ENCODE results near the gene RPE65.
"Not testable (repeated sequence)": the region's sequence is repeated elsewhere in the genome, so short reads cannot be mapped to it uniquely, and the experiment has no call there.

Gene RPE65

DNA sequence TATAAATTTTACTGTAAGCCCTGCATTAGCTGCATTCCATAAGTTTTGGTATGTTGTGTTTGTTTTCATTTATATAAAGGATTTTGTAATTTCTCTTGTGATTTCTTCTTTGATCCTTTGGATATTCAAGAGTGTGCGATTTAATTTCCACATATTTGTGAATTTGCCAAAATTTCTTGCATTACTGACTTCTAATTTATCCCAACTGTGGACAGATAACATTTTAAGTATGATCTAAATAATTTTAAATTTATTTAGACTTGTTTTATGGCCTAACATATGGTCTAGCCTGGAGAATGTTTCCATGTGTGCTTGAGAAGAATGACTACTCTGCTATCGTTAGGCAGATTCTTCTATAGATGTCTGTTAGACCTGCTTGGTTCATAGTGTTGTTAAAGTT, 23.2 kb downstream of the RPE65 start:
- no peak overlapping the region for H3K4me3 Mint-ChIP-seq
- H3K27me3 Mint-ChIP-seq, result no peaks in the 10 kb centered on the region
- no peak for ATAC-seq
- H3K9me3 Mint-ChIP-seq, result no peaks in the 10 kb centered on the region
- H3K36me3 Mint-ChIP-seq, result no peaks in the 10 kb centered on the region
- H3K27ac Mint-ChIP-seq, result no peak overlapping the region
- H3K4me1 Mint-ChIP-seq, result no peaks in the 10 kb centered on the region

- Mint-ChIP-seq H3K27ac (no peak overlapping the region), H3K4me3 (no peak overlapping the region), H3K36me3 (no peaks in the 10 kb centered on the region), H3K9me3 (no peaks in the 10 kb centered on the region), H3K4me1 (no peaks in the 10 kb centered on the region), H3K27me3 (no peaks in the 10 kb centered on the region)
- no peak for ATAC-seq
These were observed 28.4 kb downstream of the RPE65 start for GRCh38 chr1:68421350-68421749.

DNA sequence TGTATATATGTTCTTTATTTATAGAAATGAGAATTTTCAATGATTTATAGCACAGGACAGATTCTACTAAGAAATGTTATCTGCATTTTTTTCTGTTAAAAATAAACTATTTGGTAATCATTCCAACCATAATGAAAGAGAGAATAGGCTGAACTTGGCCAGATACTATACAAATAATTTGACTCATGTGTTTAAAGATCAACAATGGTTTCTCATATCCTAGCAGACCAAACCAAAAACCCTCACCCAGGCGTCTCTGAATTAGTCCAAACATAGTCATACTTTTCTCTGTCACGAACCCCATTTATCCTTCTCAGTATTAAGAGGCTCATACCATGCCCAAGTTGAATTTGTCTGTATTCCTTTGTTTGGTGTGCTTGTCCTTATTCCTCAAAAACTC, 40.3 kb downstream of the RPE65 start:
- ATAC-seq, result no peak
- no peak overlapping the region for H3K4me3 Mint-ChIP-seq
- no peaks in the 10 kb centered on the region for H3K36me3 Mint-ChIP-seq
- no peaks in the 10 kb centered on the region for H3K27me3 Mint-ChIP-seq
- H3K4me1 Mint-ChIP-seq, result no peaks in the 10 kb centered on the region
- no peak overlapping the region for H3K27ac Mint-ChIP-seq
- no peaks in the 10 kb centered on the region for H3K9me3 Mint-ChIP-seq

GRCh38 chr1:68401506-68401905, 48.2 kb downstream of the RPE65 start:
- H3K4me3 Mint-ChIP-seq, result no peak overlapping the region
- H3K27ac Mint-ChIP-seq, result no peak overlapping the region
- H3K4me1 Mint-ChIP-seq, result no peaks in the 10 kb centered on the region
- no peaks in the 10 kb centered on the region for H3K36me3 Mint-ChIP-seq
- no peaks in the 10 kb centered on the region for H3K9me3 Mint-ChIP-seq
- no peak for ATAC-seq
- no peaks in the 10 kb centered on the region for H3K27me3 Mint-ChIP-seq

DNA sequence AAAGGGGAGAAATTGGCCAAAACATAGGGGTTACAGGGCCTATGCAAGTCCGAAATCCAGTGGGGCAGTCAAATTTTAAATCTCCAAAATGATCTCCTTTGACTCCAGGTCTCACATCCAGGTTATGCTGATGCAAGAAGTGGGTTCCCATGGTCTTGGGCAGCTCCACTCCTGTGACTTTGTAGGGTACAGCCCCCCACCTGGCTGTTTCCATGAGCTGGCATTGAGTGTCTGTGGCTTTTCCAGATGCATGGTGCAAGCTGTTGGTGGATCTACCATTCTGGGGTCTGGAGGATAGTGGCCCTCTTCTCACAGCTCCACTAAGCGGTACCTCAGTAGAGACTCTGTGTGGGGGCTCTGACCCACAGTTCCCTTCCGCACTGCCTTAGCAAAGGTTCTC, 54.2 kb downstream of the RPE65 start:
- ATAC-seq, H3K36me3 Mint-ChIP-seq, H3K4me1 Mint-ChIP-seq, H3K27ac Mint-ChIP-seq, H3K4me3 Mint-ChIP-seq, H3K27me3 Mint-ChIP-seq, H3K9me3 Mint-ChIP-seq: not testable (repeated sequence)

- not testable (repeated sequence) for ATAC-seq, H3K36me3 Mint-ChIP-seq, H3K27ac Mint-ChIP-seq, H3K4me3 Mint-ChIP-seq, H3K4me1 Mint-ChIP-seq, H3K9me3 Mint-ChIP-seq
- H3K27me3 Mint-ChIP-seq, result peaks cover 11% of the 10 kb centered on the region
These were observed 57.3 kb downstream of the RPE65 start for GRCh38 chr1:68392474-68392873.

GRCh38 chr1:68385798-68386524, 63.8 kb downstream of the RPE65 start:
- not testable (repeated sequence) for H3K27ac Mint-ChIP-seq, ATAC-seq, H3K4me3 Mint-ChIP-seq, H3K36me3 Mint-ChIP-seq, H3K4me1 Mint-ChIP-seq, H3K9me3 Mint-ChIP-seq
- peaks cover 13% of the 10 kb centered on the region for H3K27me3 Mint-ChIP-seq

DNA sequence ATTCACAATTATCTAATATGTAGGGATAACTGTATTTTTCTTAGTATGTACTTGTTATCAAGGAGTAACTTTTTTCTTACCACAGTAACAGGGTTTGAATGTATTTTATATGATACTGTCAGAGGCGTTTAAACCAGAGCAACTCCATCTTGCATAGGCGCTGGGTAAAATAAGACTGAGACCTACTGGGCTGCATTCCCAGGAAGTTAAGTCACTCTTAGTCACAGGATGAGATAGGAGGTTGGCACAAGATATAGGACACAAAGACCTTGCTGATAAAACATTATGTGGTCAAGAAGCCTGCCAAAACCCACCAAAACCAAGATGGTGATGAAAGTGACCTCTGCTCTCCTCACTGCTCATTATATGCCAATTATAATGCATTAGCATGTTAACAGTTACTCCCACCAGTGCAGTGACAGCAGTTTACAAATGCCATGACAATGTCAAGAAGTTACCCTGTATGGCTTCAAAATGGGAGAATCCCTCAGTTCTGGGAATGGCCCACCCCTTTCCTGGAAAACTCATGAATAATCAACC, 64.8 kb downstream of the RPE65 start:
- Mint-ChIP-seq H3K4me1 (no peaks in the 10 kb centered on the region), H3K4me3 (no peak overlapping the region), H3K27ac (no peak overlapping the region), H3K27me3 (peaks cover 13% of the 10 kb centered on the region), H3K36me3 (no peaks in the 10 kb centered on the region), H3K9me3 (peaks cover 9% of the 10 kb centered on the region)
- no peak for ATAC-seq

- H3K27ac Mint-ChIP-seq, result no peak overlapping the region
- H3K9me3 Mint-ChIP-seq, result peaks cover 9% of the 10 kb centered on the region
- H3K36me3 Mint-ChIP-seq, result no peaks in the 10 kb centered on the region
- H3K4me3 Mint-ChIP-seq, result no peak overlapping the region
- H3K4me1 Mint-ChIP-seq, result no peaks in the 10 kb centered on the region
- ATAC-seq, result no peak
- peaks cover 13% of the 10 kb centered on the region for H3K27me3 Mint-ChIP-seq
These were observed 65.4 kb downstream of the RPE65 start for GRCh38 chr1:68384321-68384813.

DNA sequence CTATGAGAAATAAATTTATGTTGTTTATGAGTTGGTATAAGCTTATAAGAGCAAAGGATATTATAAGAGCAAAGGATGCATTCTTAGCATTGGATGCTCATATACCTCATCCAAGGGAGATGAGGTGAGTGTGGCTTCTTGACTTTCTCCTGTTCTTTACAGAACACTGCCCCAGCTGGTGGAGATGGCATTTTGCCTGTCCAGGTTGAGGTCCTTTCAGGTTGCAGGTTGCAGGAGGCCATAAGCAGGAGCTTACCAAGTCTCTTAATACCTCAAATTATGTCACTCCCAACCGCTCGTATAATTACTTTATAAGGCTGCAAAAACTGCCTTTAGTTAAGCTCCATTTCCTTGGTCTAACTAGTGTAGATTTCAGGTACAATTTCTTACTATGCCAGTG, 66.7 kb downstream of the RPE65 start:
- no peaks in the 10 kb centered on the region for H3K4me1 Mint-ChIP-seq
- H3K9me3 Mint-ChIP-seq, result peaks cover 9% of the 10 kb centered on the region
- no peak overlapping the region for H3K27ac Mint-ChIP-seq
- peaks cover 7% of the 10 kb centered on the region for H3K27me3 Mint-ChIP-seq
- no peak overlapping the region for H3K4me3 Mint-ChIP-seq
- no peaks in the 10 kb centered on the region for H3K36me3 Mint-ChIP-seq
- no peak for ATAC-seq

GRCh38 chr1:68379085-68379478, 70.7 kb downstream of the RPE65 start:
- no peaks in the 10 kb centered on the region for H3K36me3 Mint-ChIP-seq
- no peak overlapping the region for H3K4me3 Mint-ChIP-seq
- H3K4me1 Mint-ChIP-seq, result no peaks in the 10 kb centered on the region
- H3K27ac Mint-ChIP-seq, result no peak overlapping the region
- no peak for ATAC-seq
- peaks cover 9% of the 10 kb centered on the region for H3K9me3 Mint-ChIP-seq
- no peaks in the 10 kb centered on the region for H3K27me3 Mint-ChIP-seq
